ENCODE results near the gene CRHBP. TPM values are rescaled to one million over a fixed set of nuclear protein-coding genes. Genes with fewer than 3 reads are reported as not detected.
A peak's percentile ranks its signal among the peaks of the same experiment; 100 is the strongest.

Gene CRHBP
- total and polyA plus RNA-seq, 9 of the 15 experiments (the other 6 are each of a cell fraction or from before 2014, with no cell fraction given): not detected

DNA sequence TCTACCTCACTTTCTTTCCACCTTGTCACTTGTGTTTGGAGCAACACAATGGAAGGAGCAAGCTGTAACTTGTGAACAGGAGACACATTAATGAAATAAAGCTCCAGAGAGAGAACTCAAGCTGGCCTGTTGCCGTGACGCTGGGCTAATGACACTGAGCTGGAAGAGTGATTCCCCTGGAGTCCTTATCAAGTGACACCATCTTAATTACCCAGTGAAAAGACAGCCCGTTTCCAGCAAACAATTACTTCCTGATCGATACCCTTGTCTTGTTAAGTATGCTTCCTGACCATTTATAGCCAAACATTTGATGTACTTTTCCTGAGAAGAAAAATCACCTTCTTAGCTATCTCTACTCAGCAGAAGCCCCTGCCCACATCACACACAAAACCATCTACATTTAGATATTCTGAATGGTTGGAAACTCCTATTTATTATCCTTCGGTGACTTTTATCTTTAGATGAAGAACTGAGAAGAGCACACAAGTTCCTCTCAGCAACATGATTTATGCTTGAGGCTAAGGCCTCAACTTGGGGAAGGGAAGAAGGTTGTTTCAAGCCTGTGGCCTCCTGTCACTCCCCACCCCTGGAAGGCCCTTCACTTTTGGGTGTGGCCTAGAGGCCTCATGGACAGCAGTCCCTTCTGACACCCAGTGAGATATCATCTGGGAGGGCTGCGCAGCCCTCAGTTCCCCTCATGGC is 34.1 kb downstream of the CRHBP start (continued):
- TF ChIP-seq, protein P1, sequence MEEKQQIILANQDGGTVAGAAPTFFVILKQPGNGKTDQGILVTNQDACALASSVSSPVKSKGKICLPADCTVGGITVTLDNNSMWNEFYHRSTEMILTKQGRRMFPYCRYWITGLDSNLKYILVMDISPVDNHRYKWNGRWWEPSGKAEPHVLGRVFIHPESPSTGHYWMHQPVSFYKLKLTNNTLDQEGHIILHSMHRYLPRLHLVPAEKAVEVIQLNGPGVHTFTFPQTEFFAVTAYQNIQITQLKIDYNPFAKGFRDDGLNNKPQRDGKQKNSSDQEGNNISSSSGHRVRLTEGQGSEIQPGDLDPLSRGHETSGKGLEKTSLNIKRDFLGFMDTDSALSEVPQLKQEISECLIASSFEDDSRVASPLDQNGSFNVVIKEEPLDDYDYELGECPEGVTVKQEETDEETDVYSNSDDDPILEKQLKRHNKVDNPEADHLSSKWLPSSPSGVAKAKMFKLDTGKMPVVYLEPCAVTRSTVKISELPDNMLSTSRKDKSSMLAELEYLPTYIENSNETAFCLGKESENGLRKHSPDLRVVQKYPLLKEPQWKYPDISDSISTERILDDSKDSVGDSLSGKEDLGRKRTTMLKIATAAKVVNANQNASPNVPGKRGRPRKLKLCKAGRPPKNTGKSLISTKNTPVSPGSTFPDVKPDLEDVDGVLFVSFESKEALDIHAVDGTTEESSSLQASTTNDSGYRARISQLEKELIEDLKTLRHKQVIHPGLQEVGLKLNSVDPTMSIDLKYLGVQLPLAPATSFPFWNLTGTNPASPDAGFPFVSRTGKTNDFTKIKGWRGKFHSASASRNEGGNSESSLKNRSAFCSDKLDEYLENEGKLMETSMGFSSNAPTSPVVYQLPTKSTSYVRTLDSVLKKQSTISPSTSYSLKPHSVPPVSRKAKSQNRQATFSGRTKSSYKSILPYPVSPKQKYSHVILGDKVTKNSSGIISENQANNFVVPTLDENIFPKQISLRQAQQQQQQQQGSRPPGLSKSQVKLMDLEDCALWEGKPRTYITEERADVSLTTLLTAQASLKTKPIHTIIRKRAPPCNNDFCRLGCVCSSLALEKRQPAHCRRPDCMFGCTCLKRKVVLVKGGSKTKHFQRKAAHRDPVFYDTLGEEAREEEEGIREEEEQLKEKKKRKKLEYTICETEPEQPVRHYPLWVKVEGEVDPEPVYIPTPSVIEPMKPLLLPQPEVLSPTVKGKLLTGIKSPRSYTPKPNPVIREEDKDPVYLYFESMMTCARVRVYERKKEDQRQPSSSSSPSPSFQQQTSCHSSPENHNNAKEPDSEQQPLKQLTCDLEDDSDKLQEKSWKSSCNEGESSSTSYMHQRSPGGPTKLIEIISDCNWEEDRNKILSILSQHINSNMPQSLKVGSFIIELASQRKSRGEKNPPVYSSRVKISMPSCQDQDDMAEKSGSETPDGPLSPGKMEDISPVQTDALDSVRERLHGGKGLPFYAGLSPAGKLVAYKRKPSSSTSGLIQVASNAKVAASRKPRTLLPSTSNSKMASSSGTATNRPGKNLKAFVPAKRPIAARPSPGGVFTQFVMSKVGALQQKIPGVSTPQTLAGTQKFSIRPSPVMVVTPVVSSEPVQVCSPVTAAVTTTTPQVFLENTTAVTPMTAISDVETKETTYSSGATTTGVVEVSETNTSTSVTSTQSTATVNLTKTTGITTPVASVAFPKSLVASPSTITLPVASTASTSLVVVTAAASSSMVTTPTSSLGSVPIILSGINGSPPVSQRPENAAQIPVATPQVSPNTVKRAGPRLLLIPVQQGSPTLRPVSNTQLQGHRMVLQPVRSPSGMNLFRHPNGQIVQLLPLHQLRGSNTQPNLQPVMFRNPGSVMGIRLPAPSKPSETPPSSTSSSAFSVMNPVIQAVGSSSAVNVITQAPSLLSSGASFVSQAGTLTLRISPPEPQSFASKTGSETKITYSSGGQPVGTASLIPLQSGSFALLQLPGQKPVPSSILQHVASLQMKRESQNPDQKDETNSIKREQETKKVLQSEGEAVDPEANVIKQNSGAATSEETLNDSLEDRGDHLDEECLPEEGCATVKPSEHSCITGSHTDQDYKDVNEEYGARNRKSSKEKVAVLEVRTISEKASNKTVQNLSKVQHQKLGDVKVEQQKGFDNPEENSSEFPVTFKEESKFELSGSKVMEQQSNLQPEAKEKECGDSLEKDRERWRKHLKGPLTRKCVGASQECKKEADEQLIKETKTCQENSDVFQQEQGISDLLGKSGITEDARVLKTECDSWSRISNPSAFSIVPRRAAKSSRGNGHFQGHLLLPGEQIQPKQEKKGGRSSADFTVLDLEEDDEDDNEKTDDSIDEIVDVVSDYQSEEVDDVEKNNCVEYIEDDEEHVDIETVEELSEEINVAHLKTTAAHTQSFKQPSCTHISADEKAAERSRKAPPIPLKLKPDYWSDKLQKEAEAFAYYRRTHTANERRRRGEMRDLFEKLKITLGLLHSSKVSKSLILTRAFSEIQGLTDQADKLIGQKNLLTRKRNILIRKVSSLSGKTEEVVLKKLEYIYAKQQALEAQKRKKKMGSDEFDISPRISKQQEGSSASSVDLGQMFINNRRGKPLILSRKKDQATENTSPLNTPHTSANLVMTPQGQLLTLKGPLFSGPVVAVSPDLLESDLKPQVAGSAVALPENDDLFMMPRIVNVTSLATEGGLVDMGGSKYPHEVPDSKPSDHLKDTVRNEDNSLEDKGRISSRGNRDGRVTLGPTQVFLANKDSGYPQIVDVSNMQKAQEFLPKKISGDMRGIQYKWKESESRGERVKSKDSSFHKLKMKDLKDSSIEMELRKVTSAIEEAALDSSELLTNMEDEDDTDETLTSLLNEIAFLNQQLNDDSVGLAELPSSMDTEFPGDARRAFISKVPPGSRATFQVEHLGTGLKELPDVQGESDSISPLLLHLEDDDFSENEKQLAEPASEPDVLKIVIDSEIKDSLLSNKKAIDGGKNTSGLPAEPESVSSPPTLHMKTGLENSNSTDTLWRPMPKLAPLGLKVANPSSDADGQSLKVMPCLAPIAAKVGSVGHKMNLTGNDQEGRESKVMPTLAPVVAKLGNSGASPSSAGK (IDR thresholded peaks at IDR 0.05): no peak
- TF ChIP-seq, protein P2, sequence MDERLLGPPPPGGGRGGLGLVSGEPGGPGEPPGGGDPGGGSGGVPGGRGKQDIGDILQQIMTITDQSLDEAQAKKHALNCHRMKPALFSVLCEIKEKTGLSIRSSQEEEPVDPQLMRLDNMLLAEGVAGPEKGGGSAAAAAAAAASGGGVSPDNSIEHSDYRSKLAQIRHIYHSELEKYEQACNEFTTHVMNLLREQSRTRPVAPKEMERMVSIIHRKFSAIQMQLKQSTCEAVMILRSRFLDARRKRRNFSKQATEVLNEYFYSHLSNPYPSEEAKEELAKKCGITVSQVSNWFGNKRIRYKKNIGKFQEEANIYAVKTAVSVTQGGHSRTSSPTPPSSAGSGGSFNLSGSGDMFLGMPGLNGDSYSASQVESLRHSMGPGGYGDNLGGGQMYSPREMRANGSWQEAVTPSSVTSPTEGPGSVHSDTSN (CRISPR knock-in tag; IDR thresholded peaks at IDR 0.05; ENCODE audit: low read depth): no peak
- TF ChIP-seq, protein P2 (tag; conservative IDR thresholded peaks at IDR 0.05; ENCODE audit: low read depth): peak; percentile 49
- TF ChIP-seq FOXA3 (CRISPR knock-in tag; conservative IDR thresholded peaks at IDR 0.05 in 1 of 2, IDR thresholded peaks at IDR 0.05 in 1 of 2) (no peak), ZNF586 (CRISPR knock-in tag; conservative IDR thresholded peaks at IDR 0.05) (no peak), CTBP1 (IDR thresholded peaks at IDR 0.05; ENCODE audit: borderline replicate concordance) (peak; percentile 16; the same call in 1 of the 2 replicates)

Measured in K562 (cell line).